Stimulated activated CD4-positive, alpha-beta T cell treated with anti-CD3 and anti-CD28 coated beads, Interleukin-1b, Interleukin-23, amount 100 ng/mL, for 1 hour (primary cell): ENCODE measurements around the gene RBMY1F.
"Not testable (repeated sequence)": the region's sequence is repeated elsewhere in the genome, so short reads cannot be mapped to it uniquely, and the experiment has no call there.

Source experiments
- DNase-seq, 2 donors: peaks; one replicate each; pipeline ENCODE4 v3.0.0-alpha.2; 2020; ENCODE audit warnings: low read depth in 2 of 2

The RBMY1F gene

DNA sequence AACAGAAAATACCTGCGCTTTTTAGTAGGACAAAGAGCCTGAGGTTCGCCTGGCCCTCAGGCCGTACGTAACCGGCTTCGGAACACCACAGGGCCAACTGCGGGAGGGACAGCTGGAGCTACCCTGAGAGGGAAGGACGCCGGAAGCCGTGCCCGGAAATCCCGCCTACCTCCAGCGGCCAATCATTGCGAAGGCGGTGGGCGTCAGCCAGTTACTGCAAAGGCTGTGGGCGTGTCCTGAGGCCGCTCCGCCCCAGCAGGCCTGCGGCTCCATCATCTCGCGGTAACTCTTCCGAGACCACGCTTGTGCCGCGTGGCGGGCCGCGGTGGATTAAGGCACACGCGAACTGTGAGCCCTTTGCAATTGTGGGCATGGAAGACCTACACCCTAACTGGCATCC lies at the start of gene RBMY1F:
Gene RBMY1F, minus strand, starts transcription at position 101 of the 400 bp plus-strand sequence. CDS start 1,954 bp downstream, outside the sequence.
- not testable (repeated sequence) for DNase-seq

- not testable (repeated sequence) for DNase-seq
Observed at GRCh38 chrY:22151144-22151543, 31.6 kb downstream of the RBMY1F start.

DNA sequence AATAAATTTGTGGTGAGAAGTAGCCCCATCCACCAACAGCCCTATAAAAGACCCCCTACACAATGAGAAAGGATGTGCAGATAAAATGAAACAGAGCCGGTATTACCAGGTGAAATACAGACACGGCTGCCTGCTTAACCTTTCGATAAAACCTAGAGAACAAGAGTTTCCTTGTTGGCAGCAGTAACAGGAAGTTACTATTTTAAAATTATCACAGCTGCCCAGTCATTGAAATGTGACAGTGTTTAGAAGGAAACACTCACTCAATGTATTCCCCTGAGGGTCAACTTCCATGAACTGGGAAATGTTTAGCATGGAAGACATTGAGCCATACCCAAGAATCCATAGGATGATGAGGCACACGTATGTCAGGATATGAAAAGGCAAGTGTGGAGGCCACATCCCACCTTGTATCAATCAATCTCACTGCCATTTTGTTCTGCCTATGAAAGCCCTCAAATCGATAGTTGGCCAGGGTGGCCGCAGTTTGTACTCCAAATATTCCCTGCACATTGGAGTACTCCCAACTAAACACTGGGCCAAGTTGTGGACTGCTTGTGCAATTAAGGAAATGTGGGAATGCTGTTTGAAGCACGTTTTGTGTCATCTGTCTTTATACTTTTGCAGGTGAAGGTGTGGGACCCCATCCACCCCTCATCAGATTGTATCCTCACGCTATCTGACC lies 41.6 kb downstream of the RBMY1F start:
- DNase-seq = not testable (repeated sequence)

DNA sequence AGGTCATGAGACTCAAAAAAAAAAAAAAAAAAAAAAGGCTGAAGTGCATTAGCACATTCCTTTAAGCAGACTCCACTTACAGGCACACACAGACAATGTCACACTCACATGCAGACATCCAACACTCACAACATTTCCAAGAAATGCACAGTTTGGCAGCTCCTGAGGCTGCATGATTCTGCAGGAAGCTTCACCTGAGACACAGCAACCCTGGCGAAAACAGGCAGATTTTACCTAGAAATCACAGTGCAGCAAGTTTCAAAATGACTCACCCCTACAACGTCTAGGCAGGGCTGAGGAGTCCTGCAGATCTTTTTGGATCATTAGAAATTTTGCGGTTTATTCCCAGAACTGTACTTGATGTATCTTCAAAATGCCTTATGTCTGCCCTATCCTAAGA lies 48.0 kb downstream of the RBMY1F start:
- not testable (repeated sequence) for DNase-seq

GRCh38 chrY:22130494-22130893 lies 52.2 kb downstream of the RBMY1F start:
- not testable (repeated sequence) for DNase-seq
